Subcutaneous adipose tissue (tissue), 4 donors: Measurements from ENCODE around the gene IQGAP2. TPM values are rescaled to one million over a fixed set of nuclear protein-coding genes. Genes with fewer than 3 reads are reported as not detected.

ENCODE experiments used
- CTCF ChIP-seq: fragments of 450-650 bp; IDR thresholded peaks from one replicate; pipeline ENCODE4 v1.5.1; 2016; ENCODE audit warnings: low read depth, mild to moderate bottlenecking, control low read depth, antibody characterized with exemption, moderate library complexity
- total RNA-seq, 4 donors: library from RNA; depleted of rRNA; stranded (reverse); fragments of >200 nt; gene quantifications; one replicate each; pipeline ENCODE4 v1.1.0, GENCODE V29; 2016

IQGAP2 gene
- total RNA-seq, 4 donors from 2014 or later = 16.8 to 119 (median 57.0) TPM

- no peak for TF ChIP-seq CTCF
These were observed 209.9 kb downstream of the IQGAP2 start for GRCh38 chr5:76612942-76613341.

- no peak for TF ChIP-seq CTCF
These were observed 212.7 kb downstream of the IQGAP2 start for GRCh38 chr5:76615759-76616158.

DNA sequence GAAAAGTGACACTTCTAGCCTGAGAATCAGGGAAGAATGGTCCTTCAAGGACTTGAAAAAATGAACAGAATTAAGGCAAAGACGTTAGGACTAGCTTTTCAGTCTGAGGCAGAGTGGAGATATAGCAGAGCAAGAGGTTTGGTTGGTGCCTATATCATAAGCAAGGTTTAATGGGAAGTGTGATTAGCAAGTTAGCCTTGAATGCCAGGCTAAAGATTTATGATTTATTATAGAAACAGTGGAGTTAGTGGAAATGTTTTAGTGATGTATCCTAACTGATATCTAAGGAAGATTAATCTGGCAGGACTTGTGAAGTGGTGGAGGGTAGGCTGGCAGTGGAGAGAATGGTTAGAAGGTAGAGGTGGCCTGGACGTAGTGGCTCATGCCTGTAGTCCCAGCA, 213.1 kb downstream of the IQGAP2 start:
- no peak for TF ChIP-seq CTCF

DNA sequence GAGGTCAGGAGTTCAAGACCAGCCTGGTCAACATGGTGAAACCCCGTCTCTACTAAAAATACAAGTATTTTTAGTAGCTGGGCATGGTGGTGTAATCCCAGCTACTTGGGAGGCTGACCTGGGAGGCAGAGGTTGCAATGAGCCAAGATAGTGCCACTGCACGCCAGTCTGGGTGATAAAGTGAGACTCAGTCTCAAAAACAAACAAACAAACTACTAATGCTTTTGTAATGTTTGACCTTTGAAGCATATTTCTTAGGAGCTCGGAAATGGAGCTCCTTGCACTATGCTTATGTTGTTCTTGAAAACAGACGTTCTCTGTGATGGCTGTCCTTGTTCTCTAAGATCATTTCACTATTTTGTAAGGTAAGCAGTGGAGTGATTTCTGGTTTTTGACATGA, 214.1 kb downstream of the IQGAP2 start:
- no peak for TF ChIP-seq CTCF

- TF ChIP-seq CTCF = no peak
These were observed 214.6 kb downstream of the IQGAP2 start for GRCh38 chr5:76617675-76618074.

DNA sequence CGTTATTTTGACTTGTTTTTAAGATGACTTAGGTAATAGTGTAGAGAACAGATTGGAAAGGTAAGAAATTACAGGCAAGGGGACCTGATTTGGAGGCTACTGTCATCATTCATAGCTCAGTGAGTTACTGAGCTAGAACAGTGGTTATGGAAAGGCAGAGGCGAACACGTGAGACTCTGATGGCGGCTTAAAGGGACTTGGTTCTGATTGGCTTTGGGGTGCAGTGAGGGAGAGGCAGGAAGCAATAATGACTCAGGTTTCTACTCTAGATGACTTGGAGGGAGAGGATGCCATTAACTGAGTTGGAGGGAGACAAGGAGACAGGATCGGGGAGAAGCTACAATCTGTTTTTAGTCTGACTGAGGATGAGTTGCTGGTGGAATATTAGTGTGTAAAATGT, 217.1 kb downstream of the IQGAP2 start:
- no peak for TF ChIP-seq CTCF

DNA sequence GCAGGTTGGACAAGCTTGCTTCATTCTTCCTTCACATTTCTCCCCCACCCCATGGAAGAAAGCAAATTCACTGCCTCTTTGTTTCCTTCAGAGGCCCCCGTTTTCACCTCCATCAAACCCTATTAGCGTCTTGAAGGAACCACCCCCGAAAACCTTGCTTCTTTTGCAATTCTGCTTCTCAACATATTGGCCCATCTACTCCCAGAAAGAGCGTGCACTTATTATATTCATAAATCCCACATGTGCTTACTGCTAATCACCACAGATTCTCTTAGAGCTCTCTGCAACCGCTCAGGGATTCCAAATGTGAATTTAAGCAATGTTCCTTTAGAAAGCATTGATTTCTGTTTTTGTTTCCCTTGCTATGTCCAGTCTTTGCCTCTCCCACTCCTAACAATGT, 219.0 kb downstream of the IQGAP2 start:
- no peak for TF ChIP-seq CTCF
